Activated CD4-positive, alpha-beta T cell treated with anti-CD3 and anti-CD28 coated beads for 4 hours (primary cell): ENCODE measurements around the gene FMNL1.

Experiments used
- DNase-seq, 2 donors: peaks; one replicate each; pipeline ENCODE4 v3.0.0-alpha.2; 2020

The FMNL1 gene

DNA sequence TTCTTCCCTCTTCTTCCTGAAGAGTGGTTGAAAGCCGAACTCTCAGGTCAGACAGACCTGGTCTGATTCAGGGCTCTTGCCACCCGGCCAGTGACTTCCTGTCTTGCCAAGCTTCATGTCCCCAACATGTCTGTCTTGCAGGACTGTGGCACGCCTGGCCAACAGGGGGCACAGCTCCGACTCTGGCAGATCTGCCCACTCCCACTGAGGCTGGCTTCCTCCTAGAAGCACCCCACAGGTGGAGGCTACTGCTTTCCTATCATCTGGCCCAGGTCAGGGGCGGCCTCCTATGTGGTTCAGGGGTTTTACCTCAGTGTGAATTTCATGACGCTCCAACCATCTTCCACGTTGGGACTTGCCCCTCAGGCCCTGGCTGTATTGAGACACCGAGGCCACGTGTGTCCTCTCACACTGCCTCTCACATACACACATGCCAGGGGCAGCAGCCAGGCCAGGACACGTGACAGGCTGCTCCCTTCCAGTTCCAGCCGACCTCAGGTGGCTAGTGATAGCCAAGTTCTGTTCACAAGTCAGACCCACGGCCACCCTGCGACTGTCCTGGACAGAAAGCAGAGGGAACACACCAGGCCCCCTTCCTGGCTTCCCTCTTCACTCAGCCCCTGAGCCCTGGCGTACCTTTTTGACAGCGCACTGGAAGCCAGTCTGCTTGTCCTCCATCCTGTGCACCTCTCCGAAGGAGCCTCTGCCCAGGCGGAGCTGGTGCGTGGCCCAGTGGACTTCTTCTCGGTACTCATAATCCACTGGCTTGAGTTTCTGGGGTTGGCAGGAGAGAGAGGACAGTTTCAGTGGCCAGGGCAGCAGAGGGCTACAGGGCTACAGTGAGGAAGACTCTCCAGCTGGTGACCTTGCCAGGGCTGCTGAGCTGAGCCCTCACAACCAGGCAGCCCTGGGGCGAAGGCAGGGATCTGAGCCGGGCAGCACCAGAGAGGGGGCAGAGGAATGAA is 62.8 kb downstream of the FMNL1 start:
- peak; percentile 51 to 55 for DNase-seq

DNA sequence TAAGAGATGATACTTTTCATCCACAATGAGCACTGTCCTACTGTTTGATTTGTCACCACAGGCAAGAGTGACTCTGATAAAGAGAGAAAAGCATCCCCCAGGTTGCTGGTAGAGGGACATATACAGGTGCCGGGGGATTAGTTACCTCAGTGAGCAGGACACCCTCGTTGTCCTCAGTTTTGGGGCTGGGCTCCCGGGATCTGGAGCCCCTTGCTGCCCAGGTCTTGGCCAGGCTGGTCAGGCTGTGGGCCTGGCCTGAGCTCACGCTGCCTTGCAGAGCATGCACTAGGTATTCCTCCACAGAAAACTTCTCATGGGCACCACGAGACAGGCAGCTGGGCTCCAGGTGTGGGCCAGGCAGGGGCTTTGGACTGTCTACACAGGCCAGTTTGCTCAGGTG is 64.6 kb downstream of the FMNL1 start:
- DNase-seq: no peak

DNA sequence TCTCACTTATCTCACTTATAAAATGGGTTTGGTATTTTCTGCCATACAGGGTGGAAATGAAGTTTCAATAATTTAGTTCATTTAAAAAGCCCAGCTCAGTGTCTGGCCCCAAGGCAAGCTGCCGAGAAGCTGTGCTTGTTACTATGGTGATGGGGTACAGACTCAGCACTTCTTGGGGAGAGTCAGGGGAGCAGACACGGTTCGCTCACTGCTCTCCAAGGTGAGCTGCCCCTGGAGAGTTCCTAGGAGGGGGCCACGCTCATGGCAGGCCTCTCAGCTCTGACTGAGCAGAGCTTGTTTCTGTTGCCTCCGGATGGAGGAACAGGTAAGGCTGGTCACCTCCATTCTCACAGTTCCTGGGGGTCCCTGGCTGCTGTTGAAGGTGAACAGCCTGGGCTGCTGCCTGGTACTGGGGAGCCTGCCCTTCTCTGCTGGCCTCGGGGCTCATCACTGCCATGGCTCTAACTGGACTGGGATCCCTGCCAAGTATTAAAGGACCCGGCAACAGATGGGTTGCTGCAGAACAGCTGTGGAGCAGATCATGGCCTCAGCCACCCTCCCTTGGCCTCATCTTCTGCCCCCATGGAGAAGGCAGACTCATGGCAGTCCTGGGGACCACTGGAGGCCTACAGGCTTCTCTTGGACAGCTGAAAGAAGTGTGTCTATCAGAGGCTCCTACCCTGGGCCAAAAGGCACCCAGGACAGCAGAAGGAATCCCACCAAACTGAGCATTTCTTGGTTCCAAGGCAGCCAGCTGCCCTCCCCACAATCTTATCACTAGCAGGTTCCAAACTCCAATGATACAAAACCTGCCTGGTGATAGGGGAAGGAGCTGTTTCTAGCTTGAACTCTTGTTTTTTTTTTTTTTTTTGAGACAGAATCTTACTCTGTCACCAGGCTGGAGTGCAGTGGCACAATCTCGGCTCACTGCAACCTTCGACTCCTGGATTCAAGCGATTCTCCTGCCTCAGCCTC is 66.1 kb downstream of the FMNL1 start:
- DNase-seq: no peak

DNA sequence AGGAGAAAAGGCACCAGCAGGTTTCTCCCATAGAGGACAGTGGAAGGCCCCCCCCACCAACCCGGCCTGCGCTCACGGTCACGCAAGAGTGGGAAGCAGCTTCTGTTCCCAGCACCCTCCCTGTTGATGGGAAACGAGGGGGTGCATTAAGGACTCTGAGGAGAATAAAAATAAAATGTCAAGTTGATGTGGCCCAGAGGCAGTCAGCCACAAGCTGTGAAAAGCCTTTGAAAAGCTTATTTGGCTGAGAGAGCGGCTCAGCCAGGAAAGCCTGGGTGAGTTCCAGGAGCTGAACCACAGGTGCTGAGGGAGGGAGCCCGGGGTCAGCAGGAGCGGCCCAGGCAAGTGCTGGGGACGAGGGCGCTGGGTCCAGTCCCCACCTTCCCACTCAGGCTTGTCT is 67.1 kb downstream of the FMNL1 start:
- no peak for DNase-seq

DNA sequence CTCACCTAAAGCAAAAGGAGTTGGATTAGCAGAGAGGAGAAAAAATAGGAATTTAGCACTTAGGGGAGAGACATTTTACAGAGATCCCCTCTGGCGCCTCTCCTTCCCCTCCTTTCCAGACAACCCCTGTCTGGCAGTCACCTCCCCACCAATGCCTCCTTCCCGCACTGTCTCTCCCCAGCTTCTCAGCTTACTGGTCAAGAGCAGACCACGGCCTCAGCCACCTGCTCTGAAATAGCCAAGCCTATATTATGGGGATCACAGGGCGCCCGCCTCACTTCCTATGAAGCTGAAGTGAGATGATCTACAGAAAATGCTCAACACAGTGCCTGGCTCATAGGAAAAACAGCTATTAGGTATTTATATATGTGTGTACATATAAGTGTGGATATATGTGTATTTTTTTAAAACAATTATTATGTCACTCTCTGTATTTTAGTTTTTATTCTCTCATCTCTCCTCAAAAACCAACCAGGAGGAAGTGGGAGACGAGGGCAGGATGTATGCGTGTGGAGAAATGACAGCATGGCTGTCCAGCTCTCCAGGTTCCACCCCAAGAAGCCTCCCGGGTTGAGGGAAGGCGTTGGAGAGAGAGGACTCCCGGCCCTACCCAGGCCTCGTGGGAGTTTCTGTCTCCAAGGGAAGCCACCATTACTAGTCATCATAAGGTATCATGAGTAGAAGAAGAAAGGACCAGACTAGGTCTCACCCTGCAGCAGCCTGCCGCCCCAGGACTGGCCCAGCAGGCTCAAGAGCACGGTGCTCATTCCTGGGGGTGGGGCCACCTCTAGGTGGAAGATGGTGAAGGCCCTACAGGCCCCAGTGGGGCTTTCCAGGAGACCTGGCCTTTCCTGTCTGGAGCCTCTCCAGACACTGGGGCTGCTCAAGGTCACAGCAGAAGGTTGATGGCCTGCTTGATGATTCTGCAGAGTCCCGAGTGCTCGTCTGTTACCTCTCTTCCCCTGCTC is 67.9 kb downstream of the FMNL1 start:
- DNase-seq: no peak

DNA sequence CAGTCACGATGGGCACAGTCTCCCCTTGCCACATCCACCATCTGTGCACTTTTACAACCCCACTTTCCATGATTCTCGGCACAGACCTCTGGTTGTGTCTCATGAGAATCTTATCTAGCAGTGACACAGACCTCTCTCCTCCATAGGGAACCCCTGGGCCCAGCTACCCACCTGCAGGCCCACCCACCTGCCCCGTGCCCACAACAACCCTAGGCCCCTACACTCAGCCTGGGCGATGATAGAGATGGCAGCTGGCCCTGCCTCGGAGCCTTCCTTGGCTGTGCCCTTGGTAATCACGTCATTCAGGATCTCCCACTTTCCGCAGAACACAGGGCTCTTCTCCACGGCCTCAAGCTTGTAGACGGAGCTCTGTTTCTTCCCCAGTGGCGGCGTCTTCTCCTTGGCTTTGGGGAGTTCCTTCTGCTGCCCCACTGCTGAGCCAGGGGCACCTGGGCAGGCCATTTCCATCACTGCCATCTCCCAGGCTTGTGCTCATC is 68.6 kb downstream of the FMNL1 start:
- no peak for DNase-seq

DNA sequence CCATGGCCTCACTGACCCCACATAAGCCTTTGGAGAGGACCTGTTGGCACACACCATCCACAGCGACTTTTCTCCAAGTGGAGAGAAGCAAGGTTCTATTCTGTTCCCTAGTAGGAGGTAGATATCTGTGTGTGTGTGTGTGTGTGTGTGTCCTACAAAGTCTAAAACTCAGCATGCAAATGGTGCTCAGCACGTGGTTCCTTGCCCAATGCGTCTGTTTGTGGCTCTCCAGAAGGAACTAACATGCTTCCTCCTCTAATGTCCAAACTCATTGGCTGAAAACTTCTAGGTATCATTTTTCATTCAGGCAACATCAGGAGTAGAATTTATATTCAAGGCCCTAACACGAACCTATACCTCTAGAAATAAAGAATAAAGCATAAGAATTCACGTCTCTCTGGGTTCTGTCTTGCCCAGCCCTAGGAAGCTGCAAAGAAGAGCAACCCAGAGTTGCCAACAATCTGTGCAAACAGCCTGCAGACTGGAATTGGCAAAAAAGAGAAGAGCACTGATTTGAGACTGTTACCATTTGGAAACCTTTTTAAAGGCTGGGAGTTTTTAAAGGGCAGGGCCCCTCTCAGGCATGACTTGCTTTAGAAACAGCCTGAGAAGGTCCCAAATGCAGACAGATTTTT is 69.6 kb downstream of the FMNL1 start:
- DNase-seq: no peak

DNA sequence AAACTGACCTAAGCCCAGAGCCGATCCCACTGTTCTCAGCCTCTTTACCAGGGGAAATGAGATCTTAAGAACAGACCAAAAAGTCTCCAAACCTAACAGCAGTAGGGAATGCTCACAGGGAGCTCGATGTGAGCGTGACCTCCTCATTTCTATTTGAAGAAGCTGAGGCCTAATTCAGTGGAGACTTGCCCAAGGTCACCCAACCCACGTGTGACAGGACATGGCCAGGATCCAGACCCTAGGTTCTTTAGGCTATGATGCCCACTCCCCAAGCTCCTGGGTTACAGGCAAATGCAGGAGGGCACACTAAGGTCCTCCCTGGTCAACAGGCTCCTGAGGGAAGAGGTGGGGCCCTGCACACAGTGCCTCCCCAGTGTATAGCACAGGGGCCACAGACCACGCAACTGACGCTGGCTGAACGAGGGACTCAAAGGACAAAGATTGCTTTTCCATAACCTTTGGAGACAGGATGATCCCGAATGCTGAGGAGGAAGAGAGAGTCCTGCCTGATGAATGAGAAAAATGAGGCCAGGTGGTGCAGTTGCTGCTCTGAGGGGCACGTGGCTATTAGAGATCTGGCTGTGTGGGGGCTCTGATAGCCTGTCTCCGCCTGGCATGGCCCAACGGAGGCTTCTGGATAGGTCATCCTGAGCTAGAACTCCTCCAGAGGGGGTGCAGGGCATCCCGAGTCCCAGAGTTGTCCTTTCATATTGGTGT is 71.2 kb downstream of the FMNL1 start:
- no peak for DNase-seq

DNA sequence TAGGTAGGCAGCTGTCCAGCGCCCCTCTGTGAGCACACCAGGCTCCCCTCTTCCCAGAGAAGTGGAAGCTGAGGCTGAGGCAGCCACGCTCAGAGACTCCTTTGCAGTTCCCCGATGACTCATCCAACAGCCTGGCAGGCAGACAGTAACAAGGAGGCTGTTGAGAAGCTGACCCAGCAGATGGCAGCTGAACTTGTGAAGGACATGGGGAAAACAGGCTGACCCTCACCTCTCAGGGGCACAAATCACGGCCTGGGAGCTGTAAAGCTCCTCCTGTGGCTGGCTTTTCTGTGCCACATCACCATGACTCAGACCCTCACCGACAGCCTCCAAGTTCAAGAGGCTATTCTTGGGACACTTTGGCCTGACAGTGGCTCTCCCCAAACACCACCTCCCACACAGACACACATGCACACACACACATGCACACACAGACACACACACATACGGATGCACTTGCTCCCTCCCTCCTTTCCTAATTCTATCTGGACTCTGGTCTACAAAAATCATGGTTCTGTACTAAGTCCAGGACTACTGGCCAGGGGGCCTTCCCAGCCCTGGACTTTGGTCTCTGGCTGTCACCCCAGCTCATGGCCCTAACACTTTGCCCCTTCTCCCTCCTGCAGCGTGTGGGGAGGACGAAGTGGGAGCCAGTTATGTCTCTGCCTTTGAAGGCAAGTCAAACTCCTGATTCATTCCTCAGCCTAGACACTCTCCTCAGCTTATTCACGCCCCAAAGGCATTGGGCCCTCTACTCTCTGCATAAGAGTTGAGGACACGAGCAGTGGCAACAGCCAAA is 71.9 kb downstream of the FMNL1 start:
- peak in 1 of 2 donors; percentile 33 for DNase-seq

DNA sequence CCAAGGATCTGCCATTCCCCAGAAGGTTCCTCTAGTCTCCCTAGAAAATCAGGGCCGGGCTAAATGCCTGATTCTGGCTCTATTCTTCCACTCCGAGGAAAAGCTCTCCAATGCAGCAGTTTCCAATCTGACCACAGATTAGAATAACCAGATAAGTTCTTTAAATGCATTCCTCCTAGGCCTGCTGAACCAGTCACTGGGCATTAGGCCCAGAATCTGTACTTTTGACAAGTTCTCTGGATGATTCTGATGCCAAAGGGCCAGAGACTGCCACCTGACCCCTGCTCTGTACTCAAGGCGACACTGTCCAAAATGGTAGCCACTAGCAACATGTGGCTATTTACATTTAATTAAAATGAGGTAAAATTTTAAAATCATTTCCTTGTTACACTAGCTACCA is 72.8 kb downstream of the FMNL1 start:
- DNase-seq: no peak

DNA sequence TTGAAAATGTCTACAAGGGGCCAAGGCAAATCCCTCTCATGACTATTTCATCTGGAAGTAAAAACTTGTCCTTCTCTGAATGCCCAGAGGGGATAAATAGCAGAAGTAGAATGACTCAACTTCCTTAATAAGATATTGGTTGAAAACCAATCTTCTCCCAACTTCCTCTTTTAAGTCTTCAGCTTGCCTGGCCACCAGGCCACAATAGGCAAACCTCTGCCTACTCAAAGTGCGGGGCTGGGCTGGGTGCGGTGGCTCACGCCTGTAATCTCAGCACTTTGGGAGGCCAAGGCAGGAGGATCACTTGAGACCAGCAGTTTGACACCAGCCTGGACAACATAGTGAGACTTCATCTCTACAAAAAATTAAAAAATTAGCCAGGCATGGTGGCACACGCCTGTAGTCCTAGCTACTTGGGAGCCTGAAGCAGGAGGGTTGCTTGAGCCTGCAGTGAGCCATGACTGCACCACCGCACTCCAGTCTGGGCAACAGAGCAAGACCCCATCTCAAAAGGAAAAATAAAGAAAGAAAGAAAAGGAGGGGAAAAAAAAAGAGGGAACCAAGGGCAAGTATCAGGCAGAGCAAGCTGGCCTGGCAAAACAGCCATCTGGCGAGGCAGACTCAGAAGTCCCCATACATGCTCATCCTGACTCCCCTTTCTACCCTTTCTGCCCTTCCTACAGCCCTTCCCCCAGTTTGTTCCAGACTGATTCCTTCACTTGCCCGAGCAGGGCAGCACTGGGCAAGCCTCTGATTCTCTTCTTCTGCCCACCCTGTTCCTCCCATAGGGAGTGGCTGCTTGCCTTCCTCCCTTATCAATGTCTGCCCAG is 74.5 kb downstream of the FMNL1 start:
- no peak for DNase-seq

DNA sequence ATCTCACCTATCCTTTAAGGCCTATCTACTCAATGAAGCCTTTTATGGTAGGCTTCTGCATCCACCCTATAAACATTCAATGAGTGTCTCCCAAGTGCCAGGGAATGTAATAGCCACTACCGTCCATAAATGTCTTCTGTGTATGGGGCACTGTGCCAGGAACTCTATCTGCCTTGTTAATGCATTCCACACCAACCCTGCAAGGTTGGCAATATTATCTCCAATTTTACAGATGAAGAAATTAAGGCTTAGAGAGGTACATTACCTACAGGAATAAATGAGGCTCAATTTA is 75.1 kb downstream of the FMNL1 start:
- no peak for DNase-seq
